Naive B cell (primary cell): ENCODE data around the gene CCL21. TPM values are rescaled to one million over a fixed set of nuclear protein-coding genes. Genes with fewer than 3 reads are reported as not detected.
A peak's percentile ranks its signal among the peaks of the same experiment; 100 is the strongest.

Experiments used
- ATAC-seq, 2 donors: fragments of 150-1000 bp; cut with Tn5 transposase; 2 replicates each; pipeline ENCODE4 v1.10.0; 2021; ENCODE audit warnings: low read depth in 2 of 2, mild to moderate bottlenecking in 2 of 2, moderate library complexity in 2 of 2
- DNase-seq: peaks from one replicate; pipeline ENCODE4 v3.0.0; 2022
- H3K27ac Mint-ChIP-seq, 6 donors: one replicate each; pipeline ENCODE4 v1.8.0; 2020 to 2022; ENCODE audit warnings: mild to moderate bottlenecking in 6 of 6, mixed read lengths in 6 of 6, moderate library complexity in 5 of 6, inconsistent platforms in 2 of 6
- H3K27me3 Mint-ChIP-seq, 3 donors: one replicate each; pipeline ENCODE4 v1.8.0; 2021 to 2022; ENCODE audit warnings: mixed read lengths in 3 of 3, mild to moderate bottlenecking in 1 of 3
- H3K36me3 Mint-ChIP-seq, 2 donors: one replicate each; pipeline ENCODE4 v1.8.0; 2020 to 2022; ENCODE audit warnings: mixed read lengths in 2 of 2, inconsistent platforms in 1 of 2, mild to moderate bottlenecking in 1 of 2
- H3K4me1 Mint-ChIP-seq, 3 donors: one replicate each; pipeline ENCODE4 v1.8.0; 2020 to 2022; ENCODE audit warnings: mixed read lengths in 3 of 3, inconsistent platforms in 1 of 3, mild to moderate bottlenecking in 1 of 3, moderate library complexity in 1 of 3
- H3K4me3 Mint-ChIP-seq, 8 donors: one replicate each; pipeline ENCODE4 v1.8.0; 2020 to 2022; ENCODE audit warnings: mild to moderate bottlenecking in 8 of 8, mixed read lengths in 8 of 8, moderate library complexity in 8 of 8, inconsistent platforms in 2 of 8
- H3K9me3 Mint-ChIP-seq, 7 donors: one replicate each; pipeline ENCODE4 v1.8.0; 2020 to 2022; ENCODE audit warnings: mixed read lengths in 7 of 7, mild to moderate bottlenecking in 5 of 7, inconsistent platforms in 2 of 7, moderate library complexity in 1 of 7
- polyA plus RNA-seq, 6 donors: library from polyadenylated mRNA; unstranded; fragments of 300-500 nt; fragmentation: Illumina TruSeq; gene quantifications; one replicate each; pipeline ENCODE4 v1.2.3, GENCODE V29; 2021; ENCODE audit warnings: low read depth in 6 of 6

The CCL21 gene
- polyA plus RNA-seq, 6 donors from 2014 or later: not detected

DNA sequence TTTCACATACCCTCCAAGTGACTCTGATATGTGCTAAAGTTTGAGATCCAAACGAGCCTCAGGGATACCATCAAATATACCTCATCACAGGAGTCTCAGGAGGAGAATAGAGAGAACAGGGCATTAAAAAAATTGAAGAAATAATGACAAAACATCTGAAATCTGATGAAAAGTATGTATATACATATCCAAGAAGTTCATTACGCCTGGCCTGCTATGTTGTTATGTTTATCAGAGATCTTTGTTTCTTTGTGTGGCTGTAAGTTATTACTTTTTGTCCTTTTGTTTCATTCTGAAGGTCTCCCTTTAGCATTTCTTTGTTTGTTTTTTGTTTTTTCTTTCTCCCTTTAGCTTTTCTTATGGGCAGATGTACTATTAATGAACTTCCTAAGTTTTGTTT, 16.4 kb downstream of the CCL21 start:
- peaks cover 18 to 34% (median 30%) of the 10 kb centered on the region in 3 donors for H3K27me3 Mint-ChIP-seq
- no peaks in the 10 kb centered on the region for H3K9me3 Mint-ChIP-seq
- ATAC-seq: no peak
- no peak overlapping the region for H3K4me3 Mint-ChIP-seq
- H3K27ac Mint-ChIP-seq: peak overlapping the region in 1 of 6 donors; percentile 62
- no peaks in the 10 kb centered on the region for H3K36me3 Mint-ChIP-seq
- no peak for DNase-seq
- H3K4me1 Mint-ChIP-seq: no peaks in the 10 kb centered on the region

DNA sequence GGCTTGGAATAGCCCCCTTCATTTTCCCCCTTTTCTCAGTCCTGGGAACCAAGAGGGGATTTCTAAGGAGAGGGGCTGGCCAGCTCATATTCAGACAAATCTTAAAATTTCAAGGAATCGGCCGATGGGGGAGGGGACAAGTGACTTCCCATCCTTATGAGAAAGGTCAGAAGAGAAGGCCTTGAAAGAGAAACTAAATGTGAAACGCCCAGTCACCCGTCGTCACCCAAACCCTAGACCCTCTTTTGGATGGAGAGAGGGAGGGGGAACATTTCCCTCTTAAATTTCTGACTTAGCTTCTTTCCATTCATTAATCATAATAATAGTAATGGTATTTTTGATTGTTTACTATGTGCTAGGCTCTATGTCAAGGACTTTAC, 18.0 kb downstream of the CCL21 start:
- H3K27ac Mint-ChIP-seq: no peak overlapping the region
- ATAC-seq (no peak), DNase-seq (no peak)
- no peaks in the 10 kb centered on the region for H3K9me3 Mint-ChIP-seq
- peaks cover 0 to under 1% (median 0%) of the 10 kb centered on the region in 3 donors for H3K4me1 Mint-ChIP-seq
- H3K4me3 Mint-ChIP-seq: no peak overlapping the region
- no peaks in the 10 kb centered on the region for H3K36me3 Mint-ChIP-seq
- peaks cover 17 to 39% (median 34%) of the 10 kb centered on the region in 3 donors for H3K27me3 Mint-ChIP-seq

DNA sequence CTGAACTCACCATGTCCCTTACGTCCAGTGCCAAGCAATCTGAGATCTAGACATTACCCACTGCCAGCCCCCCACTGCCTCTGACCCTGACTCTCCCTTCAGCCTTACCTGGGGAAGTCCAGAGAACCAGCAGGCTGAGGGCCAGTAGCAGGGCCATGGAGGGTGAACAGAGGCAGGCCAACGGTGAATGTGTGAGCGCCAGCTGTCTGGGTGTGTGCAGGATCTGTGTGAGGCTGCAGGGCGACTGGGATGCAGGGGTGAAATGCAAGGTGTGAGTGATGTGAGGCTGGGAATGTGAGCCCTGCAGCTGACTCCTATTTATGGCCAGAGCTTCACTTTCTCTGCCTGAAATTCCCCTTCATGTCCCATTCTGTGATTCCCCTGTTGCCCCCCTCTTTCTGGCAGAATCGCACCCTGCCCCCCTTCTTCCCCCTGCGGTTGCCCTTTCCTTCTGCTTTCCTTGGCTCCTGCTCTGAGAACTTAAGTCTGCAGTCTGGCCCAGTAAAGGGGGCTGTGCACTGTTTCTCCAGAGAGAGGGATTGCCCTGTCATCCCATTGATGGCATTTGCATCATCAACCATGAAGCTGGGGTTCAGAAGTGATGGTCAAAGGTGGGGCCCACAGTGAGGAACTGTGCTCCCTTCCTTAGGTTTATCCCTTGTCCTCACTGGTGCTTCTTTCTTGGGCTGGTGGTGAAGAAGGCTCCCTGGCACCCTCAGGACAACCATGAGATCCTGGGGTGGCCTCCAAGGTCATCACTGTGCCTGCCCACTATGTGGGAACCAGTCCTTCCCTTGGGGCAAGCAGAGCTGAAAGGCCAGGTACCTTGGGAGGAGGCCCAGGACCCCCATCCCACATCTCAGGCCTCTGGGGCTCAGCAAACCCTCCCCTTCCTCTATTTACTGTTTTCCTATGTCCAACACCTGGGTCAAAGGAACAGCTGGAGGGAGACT, 18.7 kb downstream of the CCL21 start, which contains the start of gene CCL19:
Gene CCL19, minus strand, starts transcription at position 294 of the 953 bp plus-strand sequence. Its CDS starts 137 bp downstream, at position 157.
- Mint-ChIP-seq H3K4me1 (peaks cover 0 to 4% (median 0%) of the 10 kb centered on the region in 3 donors), H3K27me3 (peaks cover 17 to 39% (median 28%) of the 10 kb centered on the region in 3 donors), H3K9me3 (no peaks in the 10 kb centered on the region), H3K36me3 (no peaks in the 10 kb centered on the region), H3K27ac (peak within 1 kb of the TSS in 1 of 6 donors; percentile 67), H3K4me3 (no peak within 1 kb of the TSS)
- no peak for ATAC-seq
- no peak for DNase-seq

DNA sequence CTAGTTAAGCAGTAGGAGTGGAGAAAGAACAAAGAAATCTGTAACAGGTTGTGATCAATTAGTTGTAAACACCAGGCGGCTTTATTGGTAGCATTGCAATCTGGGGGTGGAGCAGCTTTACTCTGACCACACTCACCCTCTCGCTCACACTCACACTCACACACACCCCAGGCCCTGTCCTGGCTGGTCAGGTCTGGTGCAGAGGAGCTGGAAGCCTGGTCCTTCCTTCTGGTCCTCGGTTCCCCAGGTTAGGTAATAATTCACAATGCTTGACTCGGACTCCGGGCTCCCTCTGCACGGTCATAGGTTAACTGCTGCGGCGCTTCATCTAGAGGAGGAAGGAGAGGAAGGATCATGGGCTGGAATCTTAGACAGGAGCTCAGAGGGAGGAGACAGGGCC, 20.4 kb downstream of the CCL21 start:
- Mint-ChIP-seq H3K36me3 (no peaks in the 10 kb centered on the region), H3K4me1 (peaks cover 0 to 4% (median 0%) of the 10 kb centered on the region in 3 donors), H3K27ac (peak overlapping the region in 1 of 6 donors; percentile 59), H3K27me3 (peaks cover 9 to 39% (median 28%) of the 10 kb centered on the region in 3 donors), H3K9me3 (no peaks in the 10 kb centered on the region), H3K4me3 (no peak overlapping the region)
- no peak for DNase-seq
- no peak for ATAC-seq

DNA sequence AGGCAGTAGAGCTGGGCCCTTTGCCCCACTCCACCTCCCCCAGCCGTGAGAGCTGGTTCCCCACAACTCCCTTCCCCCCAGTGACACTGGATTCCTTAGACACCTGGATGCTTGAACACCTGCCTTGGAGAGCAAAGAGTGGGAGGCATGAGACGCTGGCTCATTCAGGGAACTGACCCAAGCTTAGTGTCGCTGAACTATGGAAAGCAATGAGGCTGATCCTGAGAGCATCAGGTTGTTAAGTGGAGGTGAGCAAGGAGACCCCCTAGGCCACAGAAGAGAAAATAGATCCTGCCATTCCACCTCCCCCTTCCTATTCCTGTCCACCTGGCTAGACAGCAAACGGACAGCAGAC, 20.8 kb downstream of the CCL21 start:
- Mint-ChIP-seq H3K9me3 (no peaks in the 10 kb centered on the region), H3K4me3 (no peak overlapping the region), H3K27ac (no peak overlapping the region), H3K4me1 (peaks cover 0 to 4% (median 0%) of the 10 kb centered on the region in 3 donors), H3K36me3 (no peaks in the 10 kb centered on the region), H3K27me3 (peaks cover 9 to 39% (median 28%) of the 10 kb centered on the region in 3 donors)
- DNase-seq: no peak
- ATAC-seq: no peak

DNA sequence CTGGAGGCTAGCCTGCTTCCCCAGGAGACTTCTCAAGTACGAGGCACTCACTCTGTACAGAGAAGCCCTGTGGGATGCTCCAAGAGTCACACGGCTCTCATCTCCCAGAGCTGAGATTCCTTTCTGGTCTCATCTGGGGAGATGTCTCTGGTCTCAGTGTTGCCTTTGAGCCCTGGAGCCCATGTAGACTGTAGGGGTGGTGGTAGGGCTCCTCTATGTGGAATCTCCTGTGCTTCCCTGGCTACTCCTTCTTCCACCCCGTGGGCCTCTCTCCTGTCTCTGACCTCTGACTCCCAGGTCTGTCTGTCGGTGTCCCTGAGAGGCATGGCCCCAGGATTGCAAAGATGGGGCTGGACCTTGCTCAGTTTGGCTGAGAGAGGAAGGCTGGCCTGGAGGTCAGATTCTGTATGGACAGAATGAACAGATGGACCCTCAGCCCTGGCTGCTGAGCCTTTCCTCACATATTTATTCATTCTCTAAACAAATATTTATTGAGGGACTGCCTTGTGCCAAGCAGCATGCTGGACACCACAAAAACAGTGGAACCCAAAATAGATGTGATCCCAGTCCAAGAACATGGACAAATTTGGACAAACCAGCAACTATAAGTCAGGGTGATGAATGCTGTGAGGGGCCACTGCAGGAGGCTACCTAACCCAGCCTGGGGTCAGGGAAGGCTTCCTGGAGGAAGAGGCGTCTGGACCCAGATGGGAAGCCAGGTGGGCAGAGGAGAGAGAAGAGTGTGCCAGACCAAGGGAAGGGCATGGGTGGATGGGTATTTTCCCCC, 21.4 kb downstream of the CCL21 start:
- H3K27ac Mint-ChIP-seq: no peak overlapping the region
- ATAC-seq (no peak), DNase-seq (no peak)
- H3K9me3 Mint-ChIP-seq: no peaks in the 10 kb centered on the region
- no peak overlapping the region for H3K4me3 Mint-ChIP-seq
- peaks cover 9 to 36% (median 24%) of the 10 kb centered on the region in 3 donors for H3K27me3 Mint-ChIP-seq
- H3K4me1 Mint-ChIP-seq: peaks cover 0 to 4% (median 0%) of the 10 kb centered on the region in 3 donors
- H3K36me3 Mint-ChIP-seq: no peaks in the 10 kb centered on the region

DNA sequence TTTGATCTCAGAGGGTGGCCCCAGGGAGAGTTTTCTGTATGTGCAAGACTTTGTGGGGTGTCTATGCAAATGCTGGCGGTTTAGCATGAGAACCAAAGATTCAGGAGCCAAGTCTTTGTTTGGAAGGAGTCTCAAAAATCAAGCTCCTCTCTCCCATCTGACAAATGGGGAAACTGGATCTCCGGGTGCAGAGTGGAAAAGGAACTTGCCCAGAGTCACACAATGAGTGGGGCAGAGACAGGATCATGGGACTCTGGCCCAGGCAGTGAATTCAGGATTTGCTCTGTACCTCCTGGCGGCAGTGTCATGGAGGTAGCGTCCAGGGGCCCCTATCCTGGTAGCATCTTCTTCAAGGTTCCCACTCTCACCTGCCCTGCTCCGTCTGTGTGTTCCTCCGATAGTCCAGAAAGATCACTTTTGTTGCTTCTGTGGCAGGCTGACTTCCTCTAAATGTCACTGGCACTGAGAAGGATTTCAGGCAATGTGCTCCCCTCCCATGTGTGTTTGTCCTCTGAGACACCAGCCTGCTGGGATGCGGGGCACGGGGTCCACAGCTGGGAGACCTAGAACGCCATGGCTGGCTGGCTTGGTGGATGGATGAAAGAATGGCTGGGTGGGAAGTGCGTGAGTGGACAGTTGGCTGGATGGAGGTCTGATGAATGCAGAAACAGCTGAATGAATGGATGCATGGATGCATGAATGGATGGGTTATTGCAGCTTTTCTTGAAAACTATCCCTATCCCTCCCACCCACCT, 22.5 kb downstream of the CCL21 start:
- H3K27me3 Mint-ChIP-seq: peaks cover 9 to 27% (median 16%) of the 10 kb centered on the region in 3 donors
- ATAC-seq (no peak), DNase-seq (no peak)
- no peaks in the 10 kb centered on the region for H3K36me3 Mint-ChIP-seq
- peak overlapping the region in 1 of 6 donors; percentile 78 for H3K27ac Mint-ChIP-seq
- H3K4me1 Mint-ChIP-seq: peaks cover 0 to 4% (median 0%) of the 10 kb centered on the region in 3 donors
- H3K9me3 Mint-ChIP-seq: no peaks in the 10 kb centered on the region
- H3K4me3 Mint-ChIP-seq: no peak overlapping the region

DNA sequence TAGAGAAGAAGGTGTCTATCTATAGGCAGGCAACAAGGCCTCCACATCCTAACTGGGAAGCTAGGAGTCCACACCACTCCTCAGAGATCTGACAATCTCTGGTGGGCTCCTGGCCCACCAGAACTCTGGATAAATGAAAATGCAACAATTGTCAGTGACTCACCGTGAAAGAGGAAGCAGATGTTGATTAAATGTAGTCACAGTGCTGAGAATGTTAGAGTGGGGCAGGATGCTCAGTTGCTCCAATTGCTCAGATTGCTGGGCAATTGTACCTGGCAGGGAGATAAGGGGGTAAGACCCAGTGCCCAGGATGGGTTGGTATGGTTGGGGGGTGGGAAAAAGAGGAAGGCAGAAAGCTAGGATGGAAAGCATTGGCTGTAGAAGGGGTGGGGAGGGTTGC, 23.2 kb downstream of the CCL21 start:
- peaks cover 0 to 4% (median 0%) of the 10 kb centered on the region in 3 donors for H3K4me1 Mint-ChIP-seq
- DNase-seq (no peak), ATAC-seq (no peak)
- H3K9me3 Mint-ChIP-seq: no peaks in the 10 kb centered on the region
- H3K27me3 Mint-ChIP-seq: peaks cover 9 to 27% (median 16%) of the 10 kb centered on the region in 3 donors
- H3K36me3 Mint-ChIP-seq: no peaks in the 10 kb centered on the region
- no peak overlapping the region for H3K4me3 Mint-ChIP-seq
- peak overlapping the region in 1 of 6 donors; percentile 64 for H3K27ac Mint-ChIP-seq

DNA sequence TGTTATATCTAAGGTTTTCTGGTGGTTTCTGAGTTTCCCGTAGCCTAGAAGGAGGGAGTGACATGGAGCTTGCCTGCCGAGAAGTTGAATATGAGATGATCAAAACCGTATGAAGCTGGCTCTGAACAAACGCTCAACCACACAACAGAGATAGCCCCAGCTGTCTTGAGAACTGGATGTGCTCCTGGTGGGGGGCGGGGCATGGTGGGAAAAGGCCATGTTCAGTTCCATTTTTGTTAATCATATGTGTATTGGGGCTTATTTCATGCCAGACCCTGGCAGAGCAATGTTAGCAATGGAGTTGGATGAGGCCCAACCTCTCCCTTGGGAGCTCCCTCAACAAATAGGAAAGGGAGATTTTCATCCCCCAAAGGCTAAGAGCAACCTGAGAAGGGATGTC, 23.7 kb downstream of the CCL21 start:
- Mint-ChIP-seq H3K9me3 (no peaks in the 10 kb centered on the region), H3K4me3 (no peak overlapping the region), H3K36me3 (no peaks in the 10 kb centered on the region), H3K27me3 (peaks cover 9 to 27% (median 16%) of the 10 kb centered on the region in 3 donors), H3K27ac (peak overlapping the region in 1 of 6 donors; percentile 15), H3K4me1 (peaks cover 0 to 4% (median 0%) of the 10 kb centered on the region in 3 donors)
- ATAC-seq (no peak), DNase-seq (no peak)

DNA sequence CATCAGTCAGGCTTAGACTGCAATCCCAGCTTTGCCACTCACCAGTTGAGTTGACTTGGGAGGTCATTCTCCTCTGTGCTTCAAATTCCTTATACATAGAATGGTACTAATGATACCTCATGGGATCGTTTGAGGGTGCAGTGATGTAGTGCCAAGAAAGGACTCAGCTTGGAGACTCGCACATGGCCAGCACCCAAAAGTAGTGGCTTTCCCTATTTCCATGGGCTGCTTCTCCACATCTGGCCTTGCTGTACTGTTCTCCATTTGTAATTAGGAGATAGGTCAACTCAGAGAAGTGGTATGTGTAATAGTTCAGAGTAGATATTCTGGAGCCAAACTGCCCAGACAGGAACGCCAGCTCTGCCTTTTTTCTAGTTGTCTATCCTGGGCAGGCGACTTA, 24.3 kb downstream of the CCL21 start:
- Mint-ChIP-seq H3K27ac (no peak overlapping the region), H3K4me1 (peaks cover 0 to 4% (median 0%) of the 10 kb centered on the region in 3 donors), H3K9me3 (no peaks in the 10 kb centered on the region), H3K4me3 (no peak overlapping the region), H3K36me3 (no peaks in the 10 kb centered on the region), H3K27me3 (peaks cover 9 to 27% (median 16%) of the 10 kb centered on the region in 3 donors)
- no peak for DNase-seq
- ATAC-seq: no peak

DNA sequence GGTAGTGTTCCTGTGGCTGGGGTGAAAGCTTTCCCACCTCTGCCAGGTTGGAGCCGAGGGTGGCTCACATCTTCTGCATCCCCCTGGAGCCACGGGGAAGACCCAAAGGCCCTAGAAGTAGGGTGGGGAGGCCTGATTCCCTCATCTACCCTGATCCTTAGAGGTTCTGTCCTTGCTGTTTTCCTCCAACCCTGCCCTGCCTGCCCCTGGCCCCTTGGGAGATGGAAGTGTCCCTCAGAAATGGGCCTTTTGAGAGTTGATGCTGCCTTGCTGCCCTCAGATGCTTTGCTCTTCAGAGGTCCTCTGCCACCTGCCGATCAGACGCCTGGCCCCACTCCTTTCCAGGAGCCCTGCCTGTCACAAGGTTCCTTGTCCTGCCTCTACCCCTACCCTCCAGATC, 25.1 kb downstream of the CCL21 start:
- no peak for ATAC-seq
- no peak for DNase-seq
- no peaks in the 10 kb centered on the region for H3K9me3 Mint-ChIP-seq
- H3K4me3 Mint-ChIP-seq: no peak overlapping the region
- H3K36me3 Mint-ChIP-seq: no peaks in the 10 kb centered on the region
- peaks cover 0 to 4% (median 0%) of the 10 kb centered on the region in 3 donors for H3K4me1 Mint-ChIP-seq
- peak overlapping the region in 1 of 6 donors; percentile 61 for H3K27ac Mint-ChIP-seq
- H3K27me3 Mint-ChIP-seq: peaks cover 8 to 21% (median 12%) of the 10 kb centered on the region in 3 donors

DNA sequence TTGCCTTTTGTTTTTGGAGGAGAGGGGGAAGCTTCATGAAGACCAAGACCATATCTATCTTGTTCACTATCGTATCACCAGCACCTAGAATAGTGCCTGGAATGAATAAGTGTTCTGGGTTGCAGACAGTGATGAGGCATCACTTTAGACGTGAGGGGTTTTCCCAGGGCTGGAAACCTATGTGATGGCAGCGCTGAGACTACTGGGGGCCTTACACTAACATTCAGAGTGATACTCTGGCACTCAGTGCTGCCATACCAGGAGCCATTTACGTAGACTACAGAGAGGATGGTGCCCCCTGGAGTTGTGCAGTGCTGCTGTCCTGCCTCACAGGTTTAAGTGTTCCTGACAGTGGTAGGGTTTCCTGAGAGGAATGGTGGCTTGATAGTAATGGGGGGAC, 25.8 kb downstream of the CCL21 start:
- Mint-ChIP-seq H3K27ac (no peak overlapping the region), H3K4me3 (no peak overlapping the region), H3K9me3 (no peaks in the 10 kb centered on the region), H3K36me3 (no peaks in the 10 kb centered on the region), H3K27me3 (peaks cover 5 to 15% (median 7%) of the 10 kb centered on the region in 3 donors), H3K4me1 (peaks cover 0 to 4% (median 0%) of the 10 kb centered on the region in 3 donors)
- DNase-seq (no peak), ATAC-seq (no peak)

DNA sequence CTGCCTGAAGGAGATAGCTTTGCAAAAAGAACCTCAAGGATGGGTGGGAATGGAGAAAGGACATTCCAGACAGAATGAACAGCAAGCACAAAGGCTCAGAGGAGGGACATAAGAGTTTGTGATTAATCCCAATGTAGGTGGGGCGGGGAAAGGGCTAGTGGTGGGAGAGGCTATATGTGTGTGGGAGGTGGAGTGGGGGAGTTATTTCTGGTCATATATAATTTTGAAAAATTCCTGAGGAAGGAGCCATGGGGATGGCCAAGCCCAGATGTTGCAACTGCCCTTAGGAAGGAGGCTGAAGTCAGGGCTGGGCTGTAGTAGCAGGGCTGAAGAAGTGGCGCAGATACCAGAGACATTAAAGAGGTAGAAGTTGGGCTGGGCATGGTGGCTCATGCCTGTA, 34.1 kb downstream of the CCL21 start:
- DNase-seq (no peak), ATAC-seq (no peak)
- Mint-ChIP-seq H3K4me3 (peak overlapping the region in 1 of 8 donors; percentile 9), H3K9me3 (peaks cover 0 to 4% (median 0%) of the 10 kb centered on the region in 7 donors), H3K4me1 (peaks cover 0 to 4% (median 0%) of the 10 kb centered on the region in 3 donors), H3K36me3 (no peaks in the 10 kb centered on the region), H3K27me3 (no peaks in the 10 kb centered on the region), H3K27ac (no peak overlapping the region)
